HUES64 (cell line): Measurements from ENCODE around the gene FIGNL1.

Source experiments
- H3K27ac ChIP-seq: 2 replicates; pipeline ENCODE4 v1.7.0; 2013; ENCODE audit warnings: low read depth, low read length, inconsistent platforms
- H3K27me3 ChIP-seq: 2 replicates; pipeline ENCODE4 v1.6.1; 2013; ENCODE audit warnings: mild to moderate bottlenecking, low read length; ENCODE audit not compliant: insufficient read depth
- H3K36me3 ChIP-seq: 2 replicates; pipeline ENCODE4 v1.6.1; 2013; ENCODE audit warnings: mild to moderate bottlenecking, low read length; ENCODE audit not compliant: insufficient read depth
- H3K4me1 ChIP-seq: 2 replicates; pipeline ENCODE4 v1.6.1; 2013; ENCODE audit warnings: mild to moderate bottlenecking, low read length, moderate library complexity; ENCODE audit not compliant: insufficient read depth
- H3K4me3 ChIP-seq: 2 replicates; pipeline ENCODE4 v1.5.1; 2013; ENCODE audit warnings: mild to moderate bottlenecking, low read length, moderate library complexity
- H3K9ac ChIP-seq: 2 replicates; pipeline ENCODE4 v1.6.1; 2013; ENCODE audit warnings: mild to moderate bottlenecking, low read depth, low read length
- H3K9me3 ChIP-seq: 2 replicates; pipeline ENCODE4 v1.6.1; 2013; ENCODE audit warnings: low read depth, low read length; ENCODE audit not compliant: insufficient read depth
- WGBS: fragments of 150-250, 120-280 bp; methylation state at CpG from one replicate; pipeline ENCODE4 v1.1.7; 2013; ENCODE audit warnings: missing lambda C conversion rate; 5-methylcytosine and 5-hydroxymethylcytosine counted together

FIGNL1 gene

GRCh38 chr7:50486512-50486911 lies 36.4 kb upstream of the FIGNL1 start:
- Histone ChIP-seq H3K9ac (no peak overlapping the region), H3K4me1 (no peaks in the 10 kb centered on the region), H3K36me3 (no peaks in the 10 kb centered on the region), H3K9me3 (peaks cover 26% of the 10 kb centered on the region), H3K4me3 (no peak overlapping the region), H3K27ac (no peak overlapping the region), H3K27me3 (no peaks in the 10 kb centered on the region)
- no CpG with 5 or more reads among the region's 1 CpG for WGBS

- Histone ChIP-seq H3K4me1 (no peaks in the 10 kb centered on the region), H3K4me3 (no peak overlapping the region), H3K9ac (no peak overlapping the region), H3K27ac (no peak overlapping the region), H3K9me3 (no peaks in the 10 kb centered on the region), H3K36me3 (no peaks in the 10 kb centered on the region), H3K27me3 (no peaks in the 10 kb centered on the region)
- 86% methylated on average over 6 of the region's 8 CpGs for WGBS
These were observed 31.7 kb upstream of the FIGNL1 start for GRCh38 chr7:50481867-50482266.

GRCh38 chr7:50480797-50481196 lies 30.6 kb upstream of the FIGNL1 start:
- Histone ChIP-seq H3K27me3 (no peaks in the 10 kb centered on the region), H3K4me1 (no peaks in the 10 kb centered on the region), H3K9ac (no peak overlapping the region), H3K9me3 (no peaks in the 10 kb centered on the region), H3K36me3 (no peaks in the 10 kb centered on the region), H3K4me3 (no peak overlapping the region), H3K27ac (no peak overlapping the region)
- 48% methylated on average over 4 of the region's 4 CpGs for WGBS

- no peak overlapping the region for H3K4me3 ChIP-seq
- no peaks in the 10 kb centered on the region for H3K9me3 ChIP-seq
These were observed 29.8 kb upstream of the FIGNL1 start for GRCh38 chr7:50479743-50480517.

GRCh38 chr7:50477640-50478039 lies 27.5 kb upstream of the FIGNL1 start:
- 78% methylated on average over 6 of the region's 6 CpGs for WGBS
- H3K4me1 ChIP-seq, result no peaks in the 10 kb centered on the region
- H3K27me3 ChIP-seq, result no peaks in the 10 kb centered on the region
- H3K4me3 ChIP-seq, result no peak overlapping the region
- no peaks in the 10 kb centered on the region for H3K9me3 ChIP-seq
- no peaks in the 10 kb centered on the region for H3K36me3 ChIP-seq
- no peak overlapping the region for H3K9ac ChIP-seq
- H3K27ac ChIP-seq, result no peak overlapping the region

More at GRCh38 chr7:50479743-50480517, 29.8 kb upstream of the FIGNL1 start:
- H3K27me3 ChIP-seq, result no peaks in the 10 kb centered on the region
- H3K9ac ChIP-seq, result no peak overlapping the region
- H3K27ac ChIP-seq, result no peak overlapping the region
- whole genome bisulfite sequencing, result 96% methylated on average over 6 of the region's 7 CpGs
- no peaks in the 10 kb centered on the region for H3K4me1 ChIP-seq
- no peaks in the 10 kb centered on the region for H3K36me3 ChIP-seq

- Histone ChIP-seq H3K4me1 (no peaks in the 10 kb centered on the region), H3K27me3 (no peaks in the 10 kb centered on the region), H3K4me3 (no peak overlapping the region), H3K9me3 (no peaks in the 10 kb centered on the region), H3K36me3 (no peaks in the 10 kb centered on the region), H3K9ac (no peak overlapping the region), H3K27ac (no peak overlapping the region)
- 96% methylated on average over 9 of the region's 9 CpGs for WGBS
These were observed 26.9 kb upstream of the FIGNL1 start for GRCh38 chr7:50476953-50477625.

GRCh38 chr7:50475340-50475739 lies 25.2 kb upstream of the FIGNL1 start:
- Histone ChIP-seq H3K4me1 (no peaks in the 10 kb centered on the region), H3K36me3 (no peaks in the 10 kb centered on the region), H3K27ac (no peak overlapping the region), H3K9me3 (no peaks in the 10 kb centered on the region), H3K4me3 (no peak overlapping the region), H3K9ac (no peak overlapping the region), H3K27me3 (no peaks in the 10 kb centered on the region)
- WGBS, result 48% methylated on average over 4 of the region's 4 CpGs

- Histone ChIP-seq H3K27me3 (no peaks in the 10 kb centered on the region), H3K36me3 (no peaks in the 10 kb centered on the region), H3K4me1 (no peaks in the 10 kb centered on the region), H3K9me3 (no peaks in the 10 kb centered on the region), H3K27ac (no peak overlapping the region), H3K9ac (no peak overlapping the region), H3K4me3 (no peak overlapping the region)
- 80% methylated on average over 8 of the region's 8 CpGs for WGBS
These were observed 24.4 kb upstream of the FIGNL1 start for GRCh38 chr7:50474382-50475160.

GRCh38 chr7:50473531-50473930 lies 23.4 kb upstream of the FIGNL1 start:
- WGBS, result 94% methylated on average over 4 of the region's 4 CpGs
- no peak overlapping the region for H3K9ac ChIP-seq
- no peak overlapping the region for H3K4me3 ChIP-seq
- no peaks in the 10 kb centered on the region for H3K36me3 ChIP-seq
- H3K27me3 ChIP-seq, result no peaks in the 10 kb centered on the region
- H3K27ac ChIP-seq, result no peak overlapping the region
- H3K4me1 ChIP-seq, result no peaks in the 10 kb centered on the region
- no peaks in the 10 kb centered on the region for H3K9me3 ChIP-seq

- WGBS, result 95% methylated on average over 7 of the region's 7 CpGs
These were observed 22.3 kb upstream of the FIGNL1 start for GRCh38 chr7:50472427-50472826.

GRCh38 chr7:50471970-50472369 lies 21.8 kb upstream of the FIGNL1 start:
- no peak overlapping the region for H3K9ac ChIP-seq
- H3K27me3 ChIP-seq, result peaks cover 8% of the 10 kb centered on the region; the same call in 1 of the 2 replicates
- H3K27ac ChIP-seq, result no peak overlapping the region
- 99% methylated on average over 5 of the region's 5 CpGs for WGBS
- no peak overlapping the region for H3K4me3 ChIP-seq
- no peaks in the 10 kb centered on the region for H3K4me1 ChIP-seq
- H3K36me3 ChIP-seq, result no peaks in the 10 kb centered on the region
- H3K9me3 ChIP-seq, result no peaks in the 10 kb centered on the region

More at GRCh38 chr7:50472427-50472826, 22.3 kb upstream of the FIGNL1 start:
- H3K4me3 ChIP-seq, result no peak overlapping the region
- no peaks in the 10 kb centered on the region for H3K9me3 ChIP-seq
- H3K9ac ChIP-seq, result no peak overlapping the region
- no peaks in the 10 kb centered on the region for H3K4me1 ChIP-seq
- no peak overlapping the region for H3K27ac ChIP-seq
- no peaks in the 10 kb centered on the region for H3K36me3 ChIP-seq
- H3K27me3 ChIP-seq, result peaks cover 3% of the 10 kb centered on the region; the same call in 1 of the 2 replicates
